HL-60 (cell line): Measurements from ENCODE around the gene RMDN2.

ENCODE experiments used
- DNase-seq, 2 experiments: peaks; one replicate each; pipeline ENCODE4 v3.0.0-alpha.2; 2010 to 2020; ENCODE audit warnings: low read depth in 1 of 2, low spot score in 1 of 2
- H3K27ac ChIP-seq: fragments of 250-450 bp; sonication (Bioruptor Pico); replicated peaks from 2 replicates; pipeline ENCODE4 v1.5.1; 2020; ENCODE audit warnings: mild to moderate bottlenecking, moderate library complexity
- H3K27me3 ChIP-seq: fragments of 250-450 bp; sonication (Bioruptor Pico); 2 replicates; pipeline ENCODE4 v1.5.1; 2021; ENCODE audit warnings: mild to moderate bottlenecking, moderate library complexity; ENCODE audit not compliant: insufficient read depth, poor library complexity, severe bottlenecking
- H3K4me3 ChIP-seq: replicated peaks from 2 replicates; pipeline ENCODE4 v1.5.1; 2011; ENCODE audit warnings: mild to moderate bottlenecking, control low read depth, low read length; ENCODE audit not compliant: insufficient read depth
- CTCF ChIP-seq: IDR thresholded peaks from one replicate; pipeline ENCODE4 v1.5.1; 2011; ENCODE audit warnings: low read length, control low read depth, inconsistent platforms; ENCODE audit not compliant: insufficient read depth
- GABPA ChIP-seq: IDR thresholded peaks from 2 replicates; pipeline ENCODE4 v1.6.1; 2012; ENCODE audit warnings: low read depth
- POLR2AphosphoS5 ChIP-seq: IDR thresholded peaks from 2 replicates; pipeline ENCODE4 v1.6.1; 2012; ENCODE audit warnings: low read depth
- REST ChIP-seq: IDR thresholded peaks from 2 replicates; pipeline ENCODE4 v1.6.1; 2012; ENCODE audit warnings: low read depth; ENCODE audit not compliant: insufficient replicate concordance
- SPI1 ChIP-seq: IDR thresholded peaks from 2 replicates; pipeline ENCODE4 v1.6.1; 2012; ENCODE audit warnings: low read depth, mild to moderate bottlenecking, borderline replicate concordance

The RMDN2 gene

GRCh38 chr2:37877457-37878315 is 47.4 kb upstream of the RMDN2 start:
- H3K4me3 ChIP-seq = no peak overlapping the region
- DNase-seq = peak; percentile 26 to 45
- H3K27me3 ChIP-seq = no peaks in the 10 kb centered on the region
- H3K27ac ChIP-seq = no peak overlapping the region
- TF ChIP-seq SPI1 (no peak), CTCF (peak; percentile 33), REST (no peak)

GRCh38 chr2:37878536-37878935 is 46.6 kb upstream of the RMDN2 start:
- TF ChIP-seq POLR2AphosphoS5 = no peak
- no peak for TF ChIP-seq GABPA
- TF ChIP-seq REST = no peak
- TF ChIP-seq CTCF = no peak
- no peak for TF ChIP-seq SPI1
- H3K27ac ChIP-seq = no peak overlapping the region
- no peak for DNase-seq
- no peak overlapping the region for H3K4me3 ChIP-seq
- no peaks in the 10 kb centered on the region for H3K27me3 ChIP-seq

GRCh38 chr2:37880551-37880950 is 44.5 kb upstream of the RMDN2 start:
- no peak for DNase-seq
- TF ChIP-seq POLR2AphosphoS5 (no peak), CTCF (no peak), GABPA (no peak), REST (no peak), SPI1 (no peak)

More at GRCh38 chr2:37880551-37880950, 44.5 kb upstream of the RMDN2 start:
- no peak overlapping the region for H3K4me3 ChIP-seq
- H3K27ac ChIP-seq = no peak overlapping the region
- H3K27me3 ChIP-seq = no peaks in the 10 kb centered on the region
